K562 treated with DMSO at 1 percent for 4 hours (cell line): ENCODE measurements around the gene UGT2A3. TPM values are rescaled to one million over a fixed set of nuclear protein-coding genes. Genes with fewer than 3 reads are reported as not detected.

Experiments
- total RNA-seq: library from RNA; unstranded; fragments of 300-600 nt; gene quantifications from 2 replicates; pipeline ENCODE4 v1.2.3, GENCODE V29; 2022; ENCODE audit not compliant: insufficient read depth

Gene UGT2A3
- not detected in 2 replicates for total RNA-seq

DNA sequence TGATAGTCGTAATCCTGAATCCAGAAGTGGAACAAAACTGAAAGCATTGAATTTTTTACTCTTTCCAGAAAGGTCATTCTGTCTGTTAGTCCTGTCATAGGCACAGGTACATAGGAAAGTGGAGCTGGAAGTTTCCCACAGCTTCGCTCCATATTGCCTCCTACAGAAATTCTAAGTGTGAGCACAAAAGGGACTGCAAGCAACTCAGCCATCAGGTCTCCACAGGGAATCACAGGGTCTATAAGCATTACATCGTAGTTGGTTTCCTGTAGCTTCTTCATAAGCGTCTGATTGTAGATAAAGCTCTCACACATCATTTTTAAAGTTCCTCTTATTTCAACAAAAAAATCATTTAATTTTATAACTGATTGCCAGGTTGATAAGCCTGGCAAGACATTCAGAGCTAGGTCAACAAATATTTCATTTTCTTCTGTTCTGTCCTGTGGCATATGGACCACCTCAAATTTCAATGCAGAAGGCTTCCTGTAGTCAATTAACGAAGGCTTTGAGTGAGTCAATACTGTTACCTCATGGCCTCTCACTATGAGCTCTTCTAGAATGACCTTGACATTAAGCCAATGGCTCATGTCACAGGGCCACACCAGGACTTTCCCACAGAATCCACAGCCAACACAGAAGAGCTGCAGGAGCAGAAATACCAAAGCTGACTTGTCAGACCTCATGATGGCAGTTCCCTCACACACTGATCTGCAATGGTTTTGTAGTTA is at the start of gene UGT2A3:
Gene UGT2A3 (minus strand): TSS at position 727 of the 728 bp plus-strand sequence. CDS start 44 bp downstream, at position 683.

Other genes with a start within 250 kb of the UGT2A3 start
- not detected in 2 replicates for gene UGT2B10, start 135.8 kb downstream of the UGT2A3 start, total RNA-seq
- gene UGT2B7, start 144.7 kb upstream of the UGT2A3 start, total RNA-seq = not detected in 2 replicates